ENCODE measurements around the gene SULT1A2.

SULT1A2 gene

GRCh38 chr16:28573738-28574718 lies 22.8 kb downstream of the SULT1A2 start:
- Histone ChIP-seq H3K4me3 (ENCODE audit: low read length, poor library complexity, severe bottlenecking) (no peak overlapping the region), H3K9me2 (replicated peaks; ENCODE audit: low read depth, low read length) (no peaks in the 10 kb centered on the region), H4K20me1 (ENCODE audit: insufficient read depth, low read length, poor library complexity, severe bottlenecking) (no peaks in the 10 kb centered on the region), H3F3A (ENCODE audit: low read depth) (no peaks in the 10 kb centered on the region), H3K27me3 (ENCODE audit: insufficient read depth, low read length, poor library complexity, severe bottlenecking) (no peaks in the 10 kb centered on the region), H3K4me1 (ENCODE audit: insufficient read depth, low read length, poor library complexity, severe bottlenecking) (no peaks in the 10 kb centered on the region), H3K9me3 (ENCODE audit: insufficient read depth, low read depth, low read length) (no peaks in the 10 kb centered on the region), H3K79me2 (ENCODE audit: insufficient read depth, low read length) (peaks cover 14% of the 10 kb centered on the region; the same call in 1 of the 2 replicates), H2AFZ (ENCODE audit: low read length) (no peak overlapping the region), H3K9ac (ENCODE audit: low read depth, low read length, poor library complexity, severe bottlenecking) (no peak overlapping the region), H3K36me3 (ENCODE audit: insufficient read depth, low read length) (no peaks in the 10 kb centered on the region; the same call in 1 of the 2 replicates), H3K4me2 (ENCODE audit: low read depth, low read length, poor library complexity, severe bottlenecking) (no peak overlapping the region)
- TF ChIP-seq EZH2phosphoT487 (IDR thresholded peaks at IDR 0.05; ENCODE audit: borderline replicate concordance) (no peak), CTCF (conservative IDR thresholded peaks at IDR 0.05; ENCODE audit: low read length) (no peak)

GRCh38 chr16:28572696-28573510 lies 23.9 kb downstream of the SULT1A2 start:
- Histone ChIP-seq H3K9me2 (replicated peaks; ENCODE audit: low read depth, low read length) (no peaks in the 10 kb centered on the region), H3K9ac (ENCODE audit: low read depth, low read length, poor library complexity, severe bottlenecking) (no peak overlapping the region), H3K36me3 (ENCODE audit: insufficient read depth, low read length) (no peaks in the 10 kb centered on the region; the same call in 1 of the 2 replicates), H2AFZ (ENCODE audit: low read length) (no peak overlapping the region), H3K4me3 (ENCODE audit: low read length, poor library complexity, severe bottlenecking) (no peak overlapping the region), H3K79me2 (ENCODE audit: insufficient read depth, low read length) (peaks cover 14% of the 10 kb centered on the region; the same call in 1 of the 2 replicates), H3F3A (ENCODE audit: low read depth) (no peaks in the 10 kb centered on the region), H3K4me2 (ENCODE audit: low read depth, low read length, poor library complexity, severe bottlenecking) (no peak overlapping the region), H3K9me3 (ENCODE audit: insufficient read depth, low read depth, low read length) (no peaks in the 10 kb centered on the region), H3K4me1 (ENCODE audit: insufficient read depth, low read length, poor library complexity, severe bottlenecking) (no peaks in the 10 kb centered on the region), H4K20me1 (ENCODE audit: insufficient read depth, low read length, poor library complexity, severe bottlenecking) (no peaks in the 10 kb centered on the region), H3K27me3 (ENCODE audit: insufficient read depth, low read length, poor library complexity, severe bottlenecking) (no peaks in the 10 kb centered on the region)
- TF ChIP-seq CTCF (conservative IDR thresholded peaks at IDR 0.05; ENCODE audit: low read length) (no peak), EZH2phosphoT487 (IDR thresholded peaks at IDR 0.05; ENCODE audit: borderline replicate concordance) (no peak)

GRCh38 chr16:28569968-28570752 lies 26.7 kb downstream of the SULT1A2 start:
- H3K79me2 ChIP-seq (ENCODE audit: insufficient read depth, low read length), result peaks cover 21% of the 10 kb centered on the region; the same call in 1 of the 2 replicates
- H3K4me2 ChIP-seq (ENCODE audit: low read depth, low read length, poor library complexity, severe bottlenecking), result no peak overlapping the region
- H3K36me3 ChIP-seq (ENCODE audit: insufficient read depth, low read length), result 0 out of 2 replicates have a peak, but pooled peaks cover 4% of the 10 kb centered on the region
- no peaks in the 10 kb centered on the region for H3K27me3 ChIP-seq (ENCODE audit: insufficient read depth, low read length, poor library complexity, severe bottlenecking)
- H2AFZ ChIP-seq (ENCODE audit: low read length), result no peak overlapping the region
- no peak overlapping the region for H3K4me3 ChIP-seq (ENCODE audit: low read length, poor library complexity, severe bottlenecking)
- no peaks in the 10 kb centered on the region for H3K9me2 ChIP-seq (replicated peaks; ENCODE audit: low read depth, low read length)
- no peaks in the 10 kb centered on the region for H4K20me1 ChIP-seq (ENCODE audit: insufficient read depth, low read length, poor library complexity, severe bottlenecking)
- TF ChIP-seq EZH2phosphoT487 (IDR thresholded peaks at IDR 0.05; ENCODE audit: borderline replicate concordance) (no peak), CTCF (conservative IDR thresholded peaks at IDR 0.05; ENCODE audit: low read length) (no peak)
- H3K9me3 ChIP-seq (ENCODE audit: insufficient read depth, low read depth, low read length), result peaks cover 6% of the 10 kb centered on the region; the same call in 1 of the 2 replicates
- no peaks in the 10 kb centered on the region for H3F3A ChIP-seq (ENCODE audit: low read depth)
- no peak overlapping the region for H3K9ac ChIP-seq (ENCODE audit: low read depth, low read length, poor library complexity, severe bottlenecking)
- no peaks in the 10 kb centered on the region for H3K4me1 ChIP-seq (ENCODE audit: insufficient read depth, low read length, poor library complexity, severe bottlenecking)

Measured in Loucy (cell line).